Stimulated activated CD8-positive, alpha-beta memory T cell treated with anti-CD3 and anti-CD28 coated beads, Interleukin-4, amount 100 ng/mL, for 48 hours (primary cell): Measurements from ENCODE around the gene MASP1.

Experiments used
- DNase-seq: peaks from one replicate; pipeline ENCODE4 v3.0.0-alpha.2; 2020

MASP1 gene, protein sequence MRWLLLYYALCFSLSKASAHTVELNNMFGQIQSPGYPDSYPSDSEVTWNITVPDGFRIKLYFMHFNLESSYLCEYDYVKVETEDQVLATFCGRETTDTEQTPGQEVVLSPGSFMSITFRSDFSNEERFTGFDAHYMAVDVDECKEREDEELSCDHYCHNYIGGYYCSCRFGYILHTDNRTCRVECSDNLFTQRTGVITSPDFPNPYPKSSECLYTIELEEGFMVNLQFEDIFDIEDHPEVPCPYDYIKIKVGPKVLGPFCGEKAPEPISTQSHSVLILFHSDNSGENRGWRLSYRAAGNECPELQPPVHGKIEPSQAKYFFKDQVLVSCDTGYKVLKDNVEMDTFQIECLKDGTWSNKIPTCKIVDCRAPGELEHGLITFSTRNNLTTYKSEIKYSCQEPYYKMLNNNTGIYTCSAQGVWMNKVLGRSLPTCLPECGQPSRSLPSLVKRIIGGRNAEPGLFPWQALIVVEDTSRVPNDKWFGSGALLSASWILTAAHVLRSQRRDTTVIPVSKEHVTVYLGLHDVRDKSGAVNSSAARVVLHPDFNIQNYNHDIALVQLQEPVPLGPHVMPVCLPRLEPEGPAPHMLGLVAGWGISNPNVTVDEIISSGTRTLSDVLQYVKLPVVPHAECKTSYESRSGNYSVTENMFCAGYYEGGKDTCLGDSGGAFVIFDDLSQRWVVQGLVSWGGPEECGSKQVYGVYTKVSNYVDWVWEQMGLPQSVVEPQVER

DNA sequence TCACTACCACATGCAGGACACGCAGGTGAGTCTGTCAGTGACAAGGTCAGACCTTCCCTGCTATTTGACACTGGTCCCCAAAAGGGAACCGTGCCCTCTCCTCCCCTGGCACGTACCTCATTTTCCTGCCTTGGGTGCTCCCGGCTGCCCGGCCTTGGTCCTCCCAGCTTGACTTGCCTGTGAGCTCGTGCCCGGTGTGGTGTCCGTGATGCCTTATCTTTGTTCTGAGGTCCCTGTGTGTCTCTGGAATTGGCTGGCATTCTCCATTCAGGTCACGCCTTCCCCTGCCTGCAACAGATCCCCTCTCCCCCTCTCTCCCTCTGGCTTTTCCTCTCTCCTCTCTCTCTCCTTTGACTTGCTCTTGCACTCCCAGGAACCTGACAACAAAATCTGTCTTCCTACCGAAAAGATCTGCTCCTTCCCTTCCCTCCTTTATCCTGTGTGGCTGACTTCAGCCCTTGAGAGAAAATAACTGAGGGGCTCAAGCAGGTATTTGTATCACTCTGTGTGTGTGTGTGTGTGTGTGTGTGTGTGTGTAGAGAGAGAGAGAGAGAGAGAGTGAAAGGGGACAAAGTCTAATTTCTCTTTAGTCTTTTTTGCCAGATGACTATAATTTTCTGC lies at the start of gene MASP1:
MASP1 (minus strand) TSS at position 226 of the 621 bp plus-strand sequence; CDS start at position 121, 105 bp downstream.
- no peak for DNase-seq

DNA sequence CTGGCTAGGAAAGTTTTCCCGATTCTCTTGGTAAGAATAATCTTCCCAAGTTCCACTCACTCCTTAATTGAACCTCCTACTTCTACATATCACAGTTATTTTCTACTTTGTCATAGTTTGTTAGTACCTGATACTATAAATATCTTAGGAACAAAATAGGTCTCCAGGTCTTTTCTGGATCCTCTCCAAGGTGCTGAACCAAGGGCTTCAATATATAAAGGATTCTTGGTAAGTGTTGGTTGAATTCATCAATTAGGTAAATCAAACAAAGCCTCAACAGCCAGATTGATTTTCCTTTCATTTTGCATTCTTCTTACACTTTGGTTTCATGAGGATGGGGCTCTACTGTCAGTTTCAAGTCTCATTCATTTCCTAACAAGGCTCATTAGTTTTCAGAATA lies 49.0 kb upstream of the MASP1 start:
- no peak for DNase-seq

DNA sequence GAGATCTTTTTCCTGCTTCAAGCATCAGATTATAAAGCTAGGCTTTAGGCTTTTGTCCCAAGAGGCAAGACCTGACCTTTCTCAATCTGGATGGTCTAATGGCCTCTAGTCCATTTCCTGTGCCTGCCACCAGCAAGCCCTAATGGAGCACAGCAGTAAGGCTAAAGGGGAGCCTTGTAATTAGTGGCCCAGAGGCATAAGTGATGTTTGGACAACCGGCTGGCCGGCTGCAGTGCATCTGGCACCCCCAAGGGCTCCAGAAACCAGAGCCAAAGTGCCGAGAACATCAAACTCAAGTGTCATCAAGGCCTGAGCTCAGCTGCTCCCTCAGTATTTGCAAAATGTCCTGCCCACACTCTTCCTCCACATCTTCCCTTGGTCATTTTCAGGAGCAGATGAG lies 44.8 kb upstream of the MASP1 start:
- DNase-seq = no peak

DNA sequence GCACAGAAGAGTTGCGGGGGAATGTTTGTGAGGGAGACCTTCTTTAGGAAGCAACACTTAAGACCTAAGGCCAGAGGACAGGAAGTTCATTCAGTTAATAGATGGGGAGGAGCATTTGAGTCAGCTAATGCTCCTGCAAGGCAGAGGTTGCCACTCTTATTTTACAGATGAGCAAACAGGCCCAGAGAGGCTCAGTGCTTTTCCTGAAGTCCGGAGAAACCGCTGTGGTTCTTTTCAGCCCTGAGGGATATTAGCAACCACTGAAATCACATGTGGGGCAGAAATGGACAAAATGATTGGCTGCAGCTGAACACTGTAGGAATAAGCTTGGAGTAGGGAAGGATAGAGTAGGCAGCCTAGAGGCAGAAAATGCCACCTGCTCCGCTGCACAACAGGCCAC lies 43.4 kb upstream of the MASP1 start:
- no peak for DNase-seq

DNA sequence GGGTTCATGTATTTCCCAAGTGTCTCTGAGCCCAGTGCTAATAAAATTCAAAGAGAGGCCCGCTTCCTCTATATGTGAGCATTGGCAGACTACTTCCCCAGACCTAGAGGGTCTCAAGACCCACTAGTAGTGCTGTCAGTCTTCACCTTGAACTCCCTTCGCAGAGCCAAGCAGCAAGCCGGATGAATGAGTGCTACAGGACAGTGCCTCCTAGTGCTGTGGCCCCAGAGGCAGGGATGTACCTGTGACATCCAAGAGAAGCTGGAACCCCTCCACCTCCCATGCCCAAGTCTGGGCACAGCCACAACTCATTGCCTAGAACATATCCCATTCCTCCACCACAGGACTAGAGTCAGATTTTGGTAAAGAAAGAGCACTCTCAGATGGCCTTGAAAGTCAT lies 37.2 kb upstream of the MASP1 start:
- no peak for DNase-seq

DNA sequence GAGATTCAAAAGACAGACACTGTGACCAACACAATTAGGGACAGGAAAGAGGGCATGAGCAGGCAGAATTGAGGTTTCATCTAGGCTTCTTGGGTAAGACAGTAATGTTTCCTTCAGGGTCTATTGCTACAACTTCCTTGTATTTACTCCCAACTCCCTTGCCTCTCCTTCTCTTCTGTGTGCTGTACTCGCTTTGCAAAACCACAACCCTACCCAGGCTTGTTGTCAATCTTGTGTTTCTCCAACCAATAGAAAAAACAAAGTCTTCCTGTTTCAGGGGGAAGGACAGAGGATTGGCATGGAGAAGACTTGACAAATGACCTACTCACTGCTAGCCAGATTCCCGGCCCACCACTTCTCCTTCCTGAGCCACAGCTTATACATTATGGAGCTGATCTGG lies 36.3 kb upstream of the MASP1 start:
- DNase-seq = no peak

DNA sequence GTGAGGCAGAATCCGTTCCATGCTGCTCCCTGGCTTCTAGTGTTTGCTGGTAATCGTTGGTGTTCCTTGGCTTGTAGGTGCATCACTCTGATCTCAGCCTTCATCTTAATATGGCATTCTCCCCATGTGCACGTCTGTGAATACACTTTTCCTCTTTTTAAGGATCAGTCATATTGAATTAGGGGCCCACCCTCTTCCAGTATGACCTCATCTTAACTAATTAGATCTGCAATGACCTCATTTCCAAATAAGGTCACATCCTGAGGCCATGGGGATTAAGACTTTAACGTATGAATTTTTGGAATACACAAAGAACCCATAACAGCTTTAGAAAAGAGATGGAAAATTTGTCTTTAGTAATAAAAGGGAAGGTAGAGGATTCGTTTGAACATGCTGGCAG lies 34.1 kb upstream of the MASP1 start:
- DNase-seq = no peak

DNA sequence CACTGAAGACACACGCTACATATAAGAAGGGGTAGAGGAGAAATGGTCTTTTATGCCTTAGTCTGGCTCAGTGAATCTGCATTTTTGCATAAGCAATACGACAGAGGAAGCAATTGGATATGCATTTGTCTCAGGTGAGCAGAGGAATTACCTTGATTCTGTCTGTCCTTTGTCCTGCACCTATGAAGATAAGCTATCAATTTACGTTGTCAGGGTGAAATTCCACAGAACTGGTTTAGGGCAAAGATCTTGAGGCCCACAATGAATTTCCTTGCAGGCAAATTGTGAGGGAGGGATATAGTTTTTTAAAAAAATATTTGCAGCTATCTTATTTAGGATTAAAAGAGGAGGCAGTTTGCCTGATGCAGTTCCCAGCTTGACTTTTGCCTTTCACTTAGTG lies 31.6 kb upstream of the MASP1 start:
- DNase-seq = no peak

DNA sequence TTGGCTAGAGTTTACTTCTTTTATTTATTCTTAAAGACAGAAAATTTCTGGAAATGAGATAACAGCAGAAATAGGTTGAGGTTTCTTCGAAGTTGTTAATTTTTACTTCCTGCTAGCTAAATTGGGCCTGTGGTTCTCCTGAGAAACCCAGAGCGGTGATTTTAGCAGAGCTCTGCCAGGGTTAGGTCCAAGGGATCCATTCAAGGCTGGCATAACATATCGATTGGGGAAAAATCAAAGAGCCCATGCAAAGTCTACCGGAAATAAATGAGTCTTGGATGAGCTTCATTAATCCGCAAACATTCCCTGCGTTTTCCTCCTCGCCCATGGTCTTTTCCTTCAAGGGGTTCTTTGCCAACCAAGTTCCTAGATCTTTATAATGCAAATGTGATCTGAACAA lies 30.8 kb upstream of the MASP1 start:
- DNase-seq = no peak

DNA sequence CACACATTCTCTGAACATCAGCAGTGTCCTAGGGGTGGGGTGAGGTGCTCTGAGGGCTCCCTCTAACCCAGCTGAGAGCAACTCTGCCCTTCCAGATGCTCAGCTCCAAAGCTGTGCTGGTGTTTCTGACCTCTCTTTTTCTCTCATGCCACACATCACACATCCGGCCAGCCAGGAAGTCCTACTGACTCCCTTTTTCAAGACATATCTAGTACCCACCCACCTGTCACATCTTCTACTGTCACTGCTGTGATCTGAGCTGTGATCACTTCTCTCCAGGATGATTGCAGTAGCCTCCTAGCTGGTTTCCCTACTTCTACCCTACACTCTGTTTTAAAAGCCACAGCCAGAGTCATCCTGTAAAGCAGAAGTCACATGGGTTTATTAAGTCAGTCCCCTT lies 30.2 kb upstream of the MASP1 start:
- no peak for DNase-seq

DNA sequence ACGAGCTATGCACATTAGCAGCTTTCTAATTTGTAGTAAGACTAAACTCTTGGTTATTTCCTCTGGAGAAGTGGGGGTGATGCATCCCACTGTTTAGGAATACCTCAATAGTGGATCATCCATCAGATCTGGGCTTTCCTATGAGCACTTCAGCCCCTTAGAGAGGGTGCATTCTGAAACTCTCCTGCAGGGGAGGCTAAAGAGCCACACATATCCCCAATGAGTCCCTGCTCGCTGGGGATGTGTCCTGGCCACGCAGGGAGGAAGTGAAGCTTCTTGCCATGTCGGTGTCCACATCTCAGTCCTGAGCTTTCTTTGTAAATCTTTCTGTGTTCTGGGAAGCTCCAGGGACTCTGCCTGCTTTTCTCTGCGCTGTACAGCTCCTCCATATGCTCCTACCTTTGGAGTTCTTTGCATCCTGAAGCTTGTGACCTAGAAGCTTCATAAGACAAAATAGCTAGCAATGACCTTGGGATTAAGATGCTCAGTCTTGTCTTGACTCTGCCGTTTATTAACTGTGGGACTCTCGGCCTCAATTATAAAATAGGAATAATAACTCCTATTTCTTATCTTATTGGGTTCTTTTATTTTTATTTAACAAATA lies 28.3 kb upstream of the MASP1 start:
- DNase-seq = peak; percentile 80

DNA sequence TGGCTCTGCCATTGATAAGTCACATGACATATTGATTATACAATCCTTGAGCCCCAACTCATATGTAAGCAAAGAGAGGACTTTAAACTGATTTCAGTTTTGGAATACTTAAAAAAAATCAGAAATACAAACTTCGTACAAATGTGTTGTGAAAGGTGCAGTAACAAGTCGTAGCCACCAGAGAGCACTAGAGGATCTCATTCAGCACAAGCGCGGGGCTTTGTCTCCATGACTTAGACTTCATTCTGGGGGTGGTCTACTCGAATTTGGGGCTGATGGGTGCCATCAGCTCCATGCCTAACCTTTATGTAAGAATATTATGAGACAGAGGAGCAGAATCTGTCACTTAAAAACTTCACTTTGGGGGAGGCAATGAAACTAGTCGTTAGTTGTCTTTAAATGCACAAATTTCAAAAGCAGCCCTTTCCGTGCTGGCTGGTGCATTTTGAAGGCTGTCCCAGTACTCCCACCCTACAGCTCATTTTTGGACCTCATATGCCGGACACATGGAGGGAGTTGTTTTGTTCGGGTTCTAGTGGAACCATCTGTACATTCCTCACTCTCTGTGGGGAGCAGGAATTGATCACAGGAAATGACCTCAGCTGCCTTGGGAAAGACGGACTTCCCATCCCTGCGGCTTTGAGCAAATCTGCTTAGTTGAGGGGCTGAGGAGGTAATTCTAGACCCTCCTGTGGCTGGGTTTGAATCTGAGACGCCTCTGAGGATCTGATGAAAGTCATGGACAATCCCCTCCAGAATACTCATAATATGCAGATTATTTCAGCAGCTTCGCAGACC lies 27.5 kb upstream of the MASP1 start:
- peak; percentile 50 for DNase-seq

DNA sequence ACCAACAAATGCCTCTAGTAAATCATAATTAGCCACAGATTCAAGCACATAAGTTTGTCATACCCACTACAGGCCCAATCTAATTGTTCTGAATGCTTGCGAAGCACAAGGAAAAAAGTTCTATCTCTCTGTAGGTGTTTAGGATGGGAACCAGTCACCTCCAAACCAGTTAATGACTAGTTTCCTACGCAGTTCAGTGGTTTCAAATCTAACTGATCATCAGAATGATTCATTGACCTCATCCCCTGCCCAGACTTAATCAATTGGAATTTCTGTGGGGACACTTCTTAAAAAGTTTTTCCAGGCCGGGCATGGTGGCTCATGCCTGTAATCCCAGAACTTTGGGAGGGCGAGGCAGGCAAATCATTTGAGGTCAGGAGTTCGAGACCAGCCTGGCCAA lies 24.3 kb upstream of the MASP1 start:
- DNase-seq = no peak

DNA sequence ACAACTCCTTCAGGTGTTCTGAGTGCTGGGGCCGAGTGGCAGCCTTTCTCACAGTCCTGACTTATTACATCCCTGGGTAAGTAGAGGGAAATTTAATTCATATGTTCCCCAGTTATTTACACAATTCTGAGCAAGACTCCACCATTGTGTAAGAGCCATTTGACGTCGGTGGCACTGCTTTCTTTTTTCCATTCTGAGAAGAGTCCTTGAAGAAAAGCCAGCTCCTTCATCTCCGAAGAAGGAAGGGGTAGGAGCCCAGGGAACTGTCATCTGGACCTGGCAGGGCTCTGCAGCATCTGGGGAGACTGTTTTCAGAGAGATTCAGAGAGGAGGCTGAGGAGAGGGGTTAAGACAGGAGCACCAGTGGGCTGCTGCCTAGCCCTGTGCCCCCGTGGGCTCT lies 22.6 kb upstream of the MASP1 start:
- DNase-seq = no peak

DNA sequence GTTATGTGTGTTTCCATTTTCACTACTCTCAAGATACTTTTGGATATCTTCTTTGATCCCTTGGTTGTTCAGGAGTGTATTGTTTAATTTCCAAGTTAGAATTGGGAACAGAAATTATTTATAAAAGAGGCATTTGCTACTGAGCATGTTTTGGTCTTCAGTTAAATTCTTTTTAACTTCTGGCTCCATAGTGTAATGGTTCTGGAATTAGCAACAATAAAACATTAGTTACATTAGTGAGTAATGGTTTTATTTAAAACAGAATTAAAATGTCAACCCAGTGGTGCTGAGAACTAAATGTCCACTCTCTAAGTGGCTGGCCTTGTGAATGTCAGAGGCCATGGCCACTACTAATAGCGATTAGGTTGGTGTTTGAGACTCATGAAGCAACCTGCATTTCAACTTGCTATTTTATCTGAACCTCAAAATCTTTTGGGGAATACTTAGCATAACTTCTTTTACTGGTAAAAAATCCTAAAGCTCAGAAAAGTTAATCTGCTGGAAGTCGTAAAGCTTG lies 19.5 kb upstream of the MASP1 start:
- DNase-seq = no peak

DNA sequence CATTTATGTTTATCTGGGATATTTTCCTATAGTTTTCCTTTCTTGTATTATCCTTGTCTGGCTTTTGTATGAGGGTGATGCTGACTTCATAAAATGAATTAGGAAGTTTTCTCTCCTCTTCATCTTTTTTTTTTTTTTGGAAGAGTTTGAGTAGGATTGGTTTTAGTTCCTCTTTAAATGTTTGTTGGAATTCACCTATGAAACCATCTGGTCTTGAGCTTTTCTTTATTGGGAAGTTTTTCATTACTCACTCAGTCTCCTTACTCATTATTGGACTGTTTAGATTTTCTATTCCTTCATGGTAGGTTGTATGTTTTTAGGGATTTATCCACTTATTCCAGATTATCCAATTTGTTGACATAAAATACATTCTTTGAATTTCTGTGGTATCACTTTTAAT lies 18.7 kb upstream of the MASP1 start:
- DNase-seq = no peak

DNA sequence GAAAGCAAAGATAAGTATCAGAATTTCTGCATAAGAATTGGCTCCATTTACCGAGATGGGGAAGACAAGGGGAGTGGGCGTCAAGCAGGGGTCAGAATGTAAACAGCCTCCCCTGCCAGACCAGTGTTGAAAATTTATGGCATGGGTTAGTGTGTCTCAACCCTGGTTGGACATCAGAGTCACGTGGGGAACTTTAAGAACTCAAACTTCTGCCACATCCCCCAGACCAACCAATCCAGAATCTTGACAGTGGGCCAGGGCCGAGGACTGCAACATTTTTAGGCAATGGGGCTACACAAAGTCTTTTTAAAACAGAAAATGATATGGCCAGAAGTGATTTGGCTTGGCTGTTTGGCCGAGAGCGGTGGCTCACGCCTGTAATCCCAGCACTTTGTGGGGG lies 14.3 kb upstream of the MASP1 start:
- DNase-seq = no peak

DNA sequence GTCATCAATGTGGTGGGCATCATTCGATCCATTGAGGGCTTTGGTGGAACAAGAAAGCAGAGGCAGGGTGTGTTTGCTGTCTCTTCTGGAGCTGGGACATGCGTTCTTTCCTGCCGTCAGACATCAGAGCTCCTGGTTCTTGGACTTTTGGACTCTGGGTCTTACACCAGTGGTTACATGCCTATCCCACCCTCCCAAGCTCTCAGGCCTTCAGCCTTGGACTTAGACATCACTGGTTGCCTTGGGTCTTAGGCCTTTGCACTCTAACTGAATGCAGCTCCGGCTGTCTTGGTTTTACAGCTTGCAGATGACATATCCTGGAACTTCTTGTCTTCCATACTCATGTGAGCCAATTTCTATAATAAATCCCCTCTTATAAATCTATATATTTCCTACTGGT lies 8.1 kb upstream of the MASP1 start:
- DNase-seq = no peak

DNA sequence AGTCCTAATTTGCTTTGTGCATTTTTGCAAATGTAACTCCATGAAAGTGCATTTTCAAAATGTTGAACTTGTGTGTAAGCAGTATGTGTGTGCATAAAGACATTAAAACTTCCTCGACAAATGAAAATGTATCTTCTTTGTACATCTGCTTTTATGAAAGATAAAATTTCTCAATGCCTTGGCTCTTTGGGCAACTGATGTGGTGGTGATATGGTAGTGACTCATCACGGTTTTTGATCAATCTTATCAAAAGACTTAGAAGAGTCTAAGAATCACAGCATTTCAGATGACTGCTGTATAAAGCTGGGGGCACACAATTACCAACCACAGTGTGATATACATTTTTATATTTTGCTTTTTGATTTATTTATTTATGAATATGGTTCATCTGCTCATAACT lies 5.4 kb upstream of the MASP1 start:
- DNase-seq = no peak

DNA sequence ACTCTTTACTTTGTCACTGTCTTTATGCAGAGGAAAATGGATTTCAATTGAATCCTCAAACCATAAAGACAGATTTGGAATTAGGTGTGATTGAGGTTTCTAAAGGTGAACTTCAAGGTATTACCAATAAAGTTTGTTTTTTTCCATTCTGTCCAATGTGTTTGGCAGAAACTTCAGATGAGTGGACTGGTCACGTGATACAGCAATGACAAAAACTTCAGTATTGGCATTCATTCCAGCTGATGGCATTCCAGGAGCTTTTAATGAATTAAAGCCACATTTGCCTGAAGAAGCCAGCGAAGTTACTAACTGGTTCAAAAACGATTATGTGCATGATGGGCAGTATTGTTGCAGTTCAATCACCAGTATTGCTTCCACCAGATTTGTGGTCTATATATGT lies 4.5 kb upstream of the MASP1 start:
- no peak for DNase-seq

DNA sequence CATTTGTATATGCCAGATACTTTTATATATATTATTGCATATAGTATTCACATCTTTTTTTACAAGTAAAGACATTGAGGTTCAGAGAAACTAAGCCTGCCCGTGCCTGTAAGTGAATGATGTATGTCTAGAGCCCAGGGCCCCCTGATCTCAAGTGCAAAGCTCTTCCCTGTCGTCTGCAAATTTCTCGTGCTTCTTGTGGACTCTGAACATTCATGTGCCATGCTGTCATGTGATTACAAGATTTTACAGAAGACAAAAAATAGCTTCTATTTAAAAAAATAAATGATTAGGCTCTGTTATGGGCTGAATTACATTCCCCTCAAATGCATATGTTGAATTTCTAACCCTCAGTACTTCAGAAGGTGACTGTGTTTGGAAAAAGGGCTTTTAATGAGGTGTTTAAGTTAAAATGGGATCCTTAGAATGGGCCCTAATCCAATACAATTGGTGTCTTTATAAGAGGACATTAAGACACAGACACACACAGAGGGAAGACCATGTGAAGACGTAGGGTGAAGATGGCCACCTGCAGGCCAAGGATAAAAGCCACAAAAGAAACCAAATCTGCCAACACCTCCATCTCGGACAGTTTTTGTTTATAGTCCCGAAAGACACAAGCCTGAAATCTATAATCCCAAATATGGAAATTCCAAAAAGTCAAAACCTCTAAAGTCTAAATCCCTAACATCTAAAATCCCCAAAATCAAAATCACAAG lies 3.9 kb upstream of the MASP1 start:
- DNase-seq = no peak
